ENCODE results near the gene GPRIN1.
A peak's percentile ranks its signal among the peaks of the same experiment; 100 is the strongest.

The GPRIN1 gene

DNA sequence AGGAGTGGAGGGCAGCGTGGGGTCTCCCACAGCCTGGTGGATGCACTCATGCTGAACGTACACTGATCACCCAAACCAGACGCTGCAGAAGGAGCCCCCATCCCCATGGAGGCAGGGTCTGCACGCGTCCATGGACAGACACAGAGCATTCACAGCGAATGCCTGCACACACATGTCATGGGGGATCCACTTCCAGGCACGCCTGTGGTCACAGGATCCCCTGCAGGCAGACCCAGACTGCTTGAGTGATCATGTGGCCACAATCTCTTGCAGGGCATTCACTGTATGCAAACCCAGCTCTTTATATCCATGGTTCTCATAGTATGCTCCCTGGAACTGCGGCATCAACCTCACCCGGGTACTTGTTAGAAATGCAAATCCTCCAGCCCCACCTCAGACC lies 15.0 kb upstream of the GPRIN1 start:
- peaks cover 0 to 14% (median 13%) of the 10 kb centered on the region in 4 experiments for H3K4me1 ChIP-seq (ENCODE audit: control extremely low read depth in 1 of 4, control insufficient read depth in 4 of 4, insufficient read depth in 4 of 4, low read length in 3 of 4)
- ChIA-PET POLR2A (no interaction called here), CTCF (no interaction called here)
- peaks cover 0 to 94% (median 30%) of the 10 kb centered on the region in 5 experiments for H3K27me3 ChIP-seq (replicated peaks in 2 of 5; ENCODE audit: control insufficient read depth in 4 of 5, insufficient read depth in 5 of 5, low read length in 4 of 5)
- H3K27ac ChIP-seq (ENCODE audit: insufficient read depth in 1 of 2, low read depth in 1 of 2, low read length in 2 of 2, poor library complexity in 1 of 2, severe bottlenecking in 2 of 2) = no peak overlapping the region
- DNase-seq = no peak
- H3K9me3 ChIP-seq (ENCODE audit: control extremely low read depth in 1 of 5, control insufficient read depth in 4 of 5, insufficient read depth in 2 of 5, low read depth in 1 of 5, low read length in 4 of 5) = no peaks in the 10 kb centered on the region
- no peaks in the 10 kb centered on the region for H3K36me3 ChIP-seq (ENCODE audit: control insufficient read depth in 4 of 4, insufficient read depth in 4 of 4, low read length in 3 of 4)
- WGBS (ENCODE audit: insufficient coverage) = 75% methylated on average over 9 of the region's 9 CpGs
- H3K4me3 ChIP-seq (ENCODE audit: control insufficient read depth in 1 of 7, extremely low read depth in 1 of 7, insufficient read depth in 4 of 7, low read depth in 2 of 7, low read length in 6 of 7) = no peak overlapping the region

DNA sequence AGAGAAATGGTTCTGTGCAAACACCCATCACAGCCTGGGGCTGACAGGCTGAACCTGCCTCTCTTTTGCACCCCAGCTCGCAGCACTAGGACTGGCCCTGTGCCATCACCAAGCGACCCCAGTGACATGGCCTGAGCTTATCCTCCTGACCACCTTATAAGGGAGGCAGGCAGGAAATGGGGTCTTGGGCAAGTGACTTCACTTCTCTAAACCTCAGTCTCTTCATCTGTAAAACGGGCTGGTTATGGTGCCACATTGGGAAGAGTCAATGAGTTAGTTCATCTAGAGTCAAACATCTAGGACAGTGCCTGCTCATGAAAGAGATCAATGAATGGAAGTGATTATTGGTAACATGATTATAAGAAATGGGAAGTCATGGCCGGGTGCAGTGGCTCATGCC lies 14.2 kb upstream of the GPRIN1 start:
- CTCF ChIA-PET = interaction anchor here (1.0 to 1.1 kb wide), 2 partner anchors 16 to 51 kb away, joined by 3 to 5 read pairs; no protein-coding TSS in a partner anchor
- Histone ChIP-seq H3K27me3 (replicated peaks in 2 of 5; ENCODE audit: control insufficient read depth in 4 of 5, insufficient read depth in 5 of 5, low read length in 4 of 5) (peaks cover 0 to 94% (median 36%) of the 10 kb centered on the region in 5 experiments), H3K4me3 (ENCODE audit: control insufficient read depth in 1 of 7, extremely low read depth in 1 of 7, insufficient read depth in 4 of 7, low read depth in 2 of 7, low read length in 6 of 7) (no peak overlapping the region), H3K4me1 (ENCODE audit: control extremely low read depth in 1 of 4, control insufficient read depth in 4 of 4, insufficient read depth in 4 of 4, low read length in 3 of 4) (peaks cover 0 to 20% (median 15%) of the 10 kb centered on the region in 4 experiments), H3K27ac (ENCODE audit: insufficient read depth in 1 of 2, low read depth in 1 of 2, low read length in 2 of 2, poor library complexity in 1 of 2, severe bottlenecking in 2 of 2) (no peak overlapping the region), H3K9me3 (ENCODE audit: control extremely low read depth in 1 of 5, control insufficient read depth in 4 of 5, insufficient read depth in 2 of 5, low read depth in 1 of 5, low read length in 4 of 5) (peaks cover 0 to 5% (median 0%) of the 10 kb centered on the region in 5 experiments), H3K36me3 (ENCODE audit: control insufficient read depth in 4 of 4, insufficient read depth in 4 of 4, low read length in 3 of 4) (no peaks in the 10 kb centered on the region)
- POLR2A ChIA-PET = no interaction called here
- WGBS (ENCODE audit: insufficient coverage) = 90% methylated on average over 3 of the region's 4 CpGs
- DNase-seq = no peak

DNA sequence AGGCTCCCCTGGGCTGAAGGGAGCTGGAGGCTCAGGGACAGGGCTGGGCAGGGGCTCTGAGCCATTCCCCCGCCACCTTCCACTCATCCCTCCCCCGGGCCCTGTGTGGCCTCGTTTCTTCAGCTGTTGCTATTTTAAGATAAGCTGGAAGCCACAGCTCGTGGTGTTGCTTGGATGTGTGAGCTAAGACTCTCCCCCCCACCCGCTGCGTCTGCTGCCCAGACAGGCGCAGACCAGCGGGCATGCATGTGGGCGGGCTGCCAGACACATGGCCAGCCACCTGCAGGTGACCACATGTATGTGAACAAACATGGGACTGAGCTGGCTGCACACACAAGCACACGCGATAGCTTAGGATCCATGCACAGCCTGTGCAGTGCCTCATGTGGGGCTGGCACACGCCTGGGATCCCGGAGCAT lies 11.7 kb upstream of the GPRIN1 start:
- peaks cover 0 to 23% (median 20%) of the 10 kb centered on the region in 4 experiments for H3K4me1 ChIP-seq (ENCODE audit: control extremely low read depth in 1 of 4, control insufficient read depth in 4 of 4, insufficient read depth in 4 of 4, low read length in 3 of 4)
- CTCF ChIA-PET = interaction anchor here (1.0 to 2.0 kb wide), 9 partner anchors 9 to 37 kb away, joined by 3 to 14 read pairs (median 4); partner anchors contain the start of genes EIF4E1B, SNCB and TSPAN17
- peak in 1 of 3 donors; percentile 32 for DNase-seq
- H3K27me3 ChIP-seq (replicated peaks in 2 of 5; ENCODE audit: control insufficient read depth in 4 of 5, insufficient read depth in 5 of 5, low read length in 4 of 5) = peaks cover 0 to 92% (median 40%) of the 10 kb centered on the region in 5 experiments
- WGBS (ENCODE audit: insufficient coverage) = 77% methylated on average over 11 of the region's 13 CpGs
- no peak overlapping the region for H3K4me3 ChIP-seq (ENCODE audit: control insufficient read depth in 1 of 7, extremely low read depth in 1 of 7, insufficient read depth in 4 of 7, low read depth in 2 of 7, low read length in 6 of 7)
- H3K27ac ChIP-seq (ENCODE audit: insufficient read depth in 1 of 2, low read depth in 1 of 2, low read length in 2 of 2, poor library complexity in 1 of 2, severe bottlenecking in 2 of 2) = no peak overlapping the region
- no peaks in the 10 kb centered on the region for H3K36me3 ChIP-seq (ENCODE audit: control insufficient read depth in 4 of 4, insufficient read depth in 4 of 4, low read length in 3 of 4)
- peaks cover 0 to 5% (median 0%) of the 10 kb centered on the region in 5 experiments for H3K9me3 ChIP-seq (ENCODE audit: control extremely low read depth in 1 of 5, control insufficient read depth in 4 of 5, insufficient read depth in 2 of 5, low read depth in 1 of 5, low read length in 4 of 5)
- POLR2A ChIA-PET = interaction anchor here (0.5 kb wide), 1 partner anchor 26 kb away, joined by 4 read pairs; the partner anchor contains the start of gene TSPAN17

DNA sequence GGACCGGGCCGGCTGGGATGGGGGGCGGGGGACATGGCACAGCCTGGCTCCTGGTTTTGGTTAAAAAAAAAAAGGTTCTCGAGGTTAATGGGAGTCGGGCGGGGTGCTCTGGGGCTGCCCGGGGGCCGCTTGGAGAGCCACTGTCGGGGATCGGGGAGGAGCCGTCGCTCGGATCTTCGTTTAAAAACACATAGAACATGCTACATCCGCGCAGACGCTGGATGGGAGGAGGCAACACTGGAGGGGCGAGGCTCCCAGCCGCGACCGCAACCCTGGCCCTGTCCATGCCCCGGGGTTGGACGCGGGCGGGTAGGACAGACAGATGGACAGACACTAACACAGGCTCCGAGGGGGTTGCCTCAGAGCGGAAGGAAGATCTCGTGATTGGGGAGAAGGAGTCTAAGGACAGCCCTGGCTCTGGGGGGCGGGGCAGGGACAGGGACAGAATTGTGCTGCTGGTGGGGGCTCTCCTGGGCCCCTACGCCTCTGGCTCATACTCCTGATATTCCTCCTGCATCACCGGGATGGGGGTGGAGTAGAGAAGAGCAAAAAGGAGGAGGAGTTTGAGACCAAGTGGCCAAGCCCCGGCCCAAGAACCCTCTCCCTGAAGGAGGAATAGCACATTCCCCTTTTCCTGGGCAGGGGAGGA lies 10.5 kb upstream of the GPRIN1 start:
- H3K27ac ChIP-seq (ENCODE audit: insufficient read depth in 1 of 2, low read depth in 1 of 2, low read length in 2 of 2, poor library complexity in 1 of 2, severe bottlenecking in 2 of 2) = no peak overlapping the region
- ChIA-PET POLR2A (no interaction called here), CTCF (interaction anchor here (1.4 to 1.7 kb wide), 2 partner anchors 10 to 33 kb away, joined by 4 to 14 read pairs; partner anchors contain the start of genes EIF4E1B and SNCB)
- no peak overlapping the region for H3K4me3 ChIP-seq (ENCODE audit: control insufficient read depth in 1 of 7, extremely low read depth in 1 of 7, insufficient read depth in 4 of 7, low read depth in 2 of 7, low read length in 6 of 7)
- peaks cover 0 to 23% (median 20%) of the 10 kb centered on the region in 4 experiments for H3K4me1 ChIP-seq (ENCODE audit: control extremely low read depth in 1 of 4, control insufficient read depth in 4 of 4, insufficient read depth in 4 of 4, low read length in 3 of 4)
- 6% methylated on average over 23 of the region's 32 CpGs for WGBS (ENCODE audit: insufficient coverage)
- H3K9me3 ChIP-seq (ENCODE audit: control extremely low read depth in 1 of 5, control insufficient read depth in 4 of 5, insufficient read depth in 2 of 5, low read depth in 1 of 5, low read length in 4 of 5) = peaks cover 0 to 5% (median 0%) of the 10 kb centered on the region in 5 experiments
- no peaks in the 10 kb centered on the region for H3K36me3 ChIP-seq (ENCODE audit: control insufficient read depth in 4 of 4, insufficient read depth in 4 of 4, low read length in 3 of 4)
- DNase-seq = no peak
- H3K27me3 ChIP-seq (replicated peaks in 2 of 5; ENCODE audit: control insufficient read depth in 4 of 5, insufficient read depth in 5 of 5, low read length in 4 of 5) = peaks cover 0 to 91% (median 39%) of the 10 kb centered on the region in 5 experiments

DNA sequence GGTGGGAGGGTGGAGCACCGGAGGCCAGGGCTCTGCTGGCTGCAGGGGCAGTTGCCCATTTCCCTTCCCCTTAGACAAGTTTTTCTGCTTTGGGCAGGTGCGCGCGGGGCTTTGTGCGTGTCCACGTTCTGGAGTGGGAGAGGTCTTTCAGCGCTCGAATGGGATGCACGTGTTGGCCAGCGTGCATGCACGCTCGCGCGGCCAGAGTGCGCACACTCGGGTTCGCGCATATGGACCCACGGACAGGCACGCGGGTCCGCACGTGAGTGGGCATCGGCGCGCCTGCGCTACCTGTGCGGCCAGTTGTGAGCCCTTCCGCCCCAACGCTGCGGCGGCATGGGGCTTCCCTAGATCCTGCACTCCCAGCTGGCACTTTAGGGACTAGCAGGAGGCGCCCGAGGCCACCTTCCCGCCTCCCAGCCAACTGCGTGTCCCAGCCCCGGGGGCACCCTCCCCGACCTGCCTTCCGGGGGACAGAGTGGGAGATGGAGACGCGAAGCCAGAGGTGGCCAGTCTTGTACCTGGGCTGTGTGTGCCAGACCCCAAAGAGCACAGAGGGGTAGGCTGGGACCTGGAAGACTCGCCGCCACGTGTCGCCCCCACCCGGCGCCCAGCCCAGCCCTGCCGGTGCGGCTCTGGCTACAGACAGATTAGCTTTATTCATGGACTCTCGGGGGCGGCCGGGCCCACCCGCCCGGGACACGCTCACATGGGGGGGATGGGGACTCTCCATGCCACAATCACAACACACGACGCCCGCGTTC lies 9.8 kb upstream of the GPRIN1 start:
- CTCF ChIA-PET = no interaction called here
- Histone ChIP-seq H3K27me3 (replicated peaks in 2 of 5; ENCODE audit: control insufficient read depth in 4 of 5, insufficient read depth in 5 of 5, low read length in 4 of 5) (peaks cover 0 to 88% (median 41%) of the 10 kb centered on the region in 5 experiments), H3K4me3 (ENCODE audit: control insufficient read depth in 1 of 7, extremely low read depth in 1 of 7, insufficient read depth in 4 of 7, low read depth in 2 of 7, low read length in 6 of 7) (peak overlapping the region in 1 of 7 experiments; percentile 11), H3K27ac (ENCODE audit: insufficient read depth in 1 of 2, low read depth in 1 of 2, low read length in 2 of 2, poor library complexity in 1 of 2, severe bottlenecking in 2 of 2) (no peak overlapping the region), H3K4me1 (ENCODE audit: control extremely low read depth in 1 of 4, control insufficient read depth in 4 of 4, insufficient read depth in 4 of 4, low read length in 3 of 4) (peaks cover 0 to 23% (median 20%) of the 10 kb centered on the region in 4 experiments), H3K9me3 (ENCODE audit: control extremely low read depth in 1 of 5, control insufficient read depth in 4 of 5, insufficient read depth in 2 of 5, low read depth in 1 of 5, low read length in 4 of 5) (peaks cover 0 to 5% (median 0%) of the 10 kb centered on the region in 5 experiments), H3K36me3 (ENCODE audit: control insufficient read depth in 4 of 4, insufficient read depth in 4 of 4, low read length in 3 of 4) (no peaks in the 10 kb centered on the region)
- DNase-seq = no peak
- POLR2A ChIA-PET = no interaction called here
- WGBS (ENCODE audit: insufficient coverage) = 7% methylated on average over 41 of the region's 59 CpGs

DNA sequence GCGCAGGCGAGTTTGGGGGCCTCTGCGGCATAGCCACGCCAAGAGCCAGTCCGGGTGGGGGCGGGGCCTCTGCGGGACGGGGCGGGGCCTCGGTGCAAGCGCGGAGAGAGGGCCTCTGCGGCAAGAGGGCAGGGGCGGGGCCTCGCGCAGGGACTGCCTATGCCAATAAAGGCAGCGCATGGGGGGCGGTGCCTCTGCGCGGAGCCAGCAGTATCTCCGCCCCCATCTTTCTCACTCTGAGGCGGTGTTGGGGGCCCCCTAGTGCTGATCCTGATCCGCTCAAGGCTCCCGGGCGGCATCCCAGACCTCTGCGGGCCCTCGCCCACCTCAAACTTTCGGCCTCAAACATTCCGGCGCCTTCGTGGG lies 9.2 kb upstream of the GPRIN1 start:
- ChIA-PET POLR2A (no interaction called here), CTCF (interaction anchor here (1.1 kb wide), 1 partner anchor 9 kb away, joined by 3 read pairs; the partner anchor contains the start of gene GPRIN1)
- Histone ChIP-seq H3K36me3 (ENCODE audit: control insufficient read depth in 4 of 4, insufficient read depth in 4 of 4, low read length in 3 of 4) (no peaks in the 10 kb centered on the region), H3K4me1 (ENCODE audit: control extremely low read depth in 1 of 4, control insufficient read depth in 4 of 4, insufficient read depth in 4 of 4, low read length in 3 of 4) (peaks cover 0 to 23% (median 20%) of the 10 kb centered on the region in 4 experiments), H3K27me3 (replicated peaks in 2 of 5; ENCODE audit: control insufficient read depth in 4 of 5, insufficient read depth in 5 of 5, low read length in 4 of 5) (peaks cover 0 to 84% (median 42%) of the 10 kb centered on the region in 5 experiments), H3K4me3 (ENCODE audit: control insufficient read depth in 1 of 7, extremely low read depth in 1 of 7, insufficient read depth in 4 of 7, low read depth in 2 of 7, low read length in 6 of 7) (peak overlapping the region in 2 of 7 experiments; percentile 11 to 54), H3K27ac (ENCODE audit: insufficient read depth in 1 of 2, low read depth in 1 of 2, low read length in 2 of 2, poor library complexity in 1 of 2, severe bottlenecking in 2 of 2) (no peak overlapping the region), H3K9me3 (ENCODE audit: control extremely low read depth in 1 of 5, control insufficient read depth in 4 of 5, insufficient read depth in 2 of 5, low read depth in 1 of 5, low read length in 4 of 5) (peaks cover 0 to 5% (median 0%) of the 10 kb centered on the region in 5 experiments)
- 2% methylated on average over 25 of the region's 31 CpGs for WGBS (ENCODE audit: insufficient coverage)
- peak; percentile 86 to 90 (median 90) for DNase-seq
